Chondrocyte (in vitro differentiated cells): ENCODE data around the gene TCF7L2. TPM values are rescaled to one million over a fixed set of nuclear protein-coding genes. Genes with fewer than 3 reads are reported as not detected.
"Not testable (repeated sequence)": the region's sequence is repeated elsewhere in the genome, so short reads cannot be mapped to it uniquely, and the experiment has no call there.

Source experiments
- DNase-seq: peaks from one replicate; pipeline ENCODE4 v3.0.0; 2021; ENCODE audit warnings: mixed read lengths, low spot score
- H3K27ac Mint-ChIP-seq: one replicate; pipeline ENCODE4 v1.8.0; 2021; ENCODE audit warnings: mild to moderate bottlenecking, moderate library complexity, mixed read lengths; ENCODE audit not compliant: unreplicated experiment
- H3K27me3 Mint-ChIP-seq: 2 replicates; pipeline ENCODE4 v1.8.0; 2021; ENCODE audit warnings: low read depth, mixed read lengths
- H3K36me3 Mint-ChIP-seq: 2 replicates; pipeline ENCODE4 v1.8.0; 2021; ENCODE audit warnings: low read depth, mixed read lengths
- H3K4me1 Mint-ChIP-seq: 2 replicates; pipeline ENCODE4 v1.8.0; 2021; ENCODE audit warnings: low read depth, mild to moderate bottlenecking, mixed read lengths
- H3K4me3 Mint-ChIP-seq: one replicate; pipeline ENCODE4 v1.8.0; 2021; ENCODE audit warnings: mild to moderate bottlenecking, moderate library complexity, mixed read lengths; ENCODE audit not compliant: unreplicated experiment
- H3K9me3 Mint-ChIP-seq: 2 replicates; pipeline ENCODE4 v1.8.0; 2021; ENCODE audit warnings: low read depth, mixed read lengths
- CTCF ChIP-seq: fragments of 200-600 bp; sonication (generic); IDR thresholded peaks from 2 replicates; pipeline ENCODE4 v1.5.0; 2021; ENCODE audit warnings: antibody characterized with exemption, mild to moderate bottlenecking, moderate library complexity
- total RNA-seq: library from RNA; stranded (reverse); gene quantifications from 3 replicates; pipeline ENCODE4 v1.2.1, GENCODE V29; 2021

Gene TCF7L2
- total RNA-seq, 1 donor from 2014 or later: 30.9 TPM

- Mint-ChIP-seq H3K9me3 (no peaks in the 10 kb centered on the region), H3K27ac (no peak overlapping the region), H3K36me3 (peaks cover 5% of the 10 kb centered on the region), H3K27me3 (no peaks in the 10 kb centered on the region), H3K4me1 (peaks cover 48% of the 10 kb centered on the region), H3K4me3 (no peak overlapping the region)
- DNase-seq: no peak
- no peak for TF ChIP-seq CTCF
Measured at GRCh38 chr10:113104047-113104446, 154.0 kb downstream of the TCF7L2 start.

- H3K27me3 Mint-ChIP-seq: no peaks in the 10 kb centered on the region
- no peaks in the 10 kb centered on the region for H3K9me3 Mint-ChIP-seq
- no peak for DNase-seq
- peaks cover 2% of the 10 kb centered on the region for H3K36me3 Mint-ChIP-seq
- peaks cover 42% of the 10 kb centered on the region for H3K4me1 Mint-ChIP-seq
- H3K27ac Mint-ChIP-seq: no peak overlapping the region
- no peak overlapping the region for H3K4me3 Mint-ChIP-seq
- TF ChIP-seq CTCF: peak; percentile 75
Measured at GRCh38 chr10:113108194-113108835, 158.3 kb downstream of the TCF7L2 start.

GRCh38 chr10:113108948-113109347 lies 158.9 kb downstream of the TCF7L2 start:
- H3K4me1 Mint-ChIP-seq: peaks cover 35% of the 10 kb centered on the region
- DNase-seq: no peak
- H3K27me3 Mint-ChIP-seq: no peaks in the 10 kb centered on the region
- H3K4me3 Mint-ChIP-seq: no peak overlapping the region
- H3K36me3 Mint-ChIP-seq: peaks cover 2% of the 10 kb centered on the region
- H3K9me3 Mint-ChIP-seq: no peaks in the 10 kb centered on the region
- TF ChIP-seq CTCF: no peak
- H3K27ac Mint-ChIP-seq: no peak overlapping the region

- H3K36me3 Mint-ChIP-seq, H3K27ac Mint-ChIP-seq, DNase-seq, H3K27me3 Mint-ChIP-seq, H3K4me3 Mint-ChIP-seq, H3K9me3 Mint-ChIP-seq: not testable (repeated sequence)
- TF ChIP-seq CTCF: peak; percentile 17
- peaks cover 33% of the 10 kb centered on the region for H3K4me1 Mint-ChIP-seq
Measured at GRCh38 chr10:113109482-113109881, 159.4 kb downstream of the TCF7L2 start.

- no peaks in the 10 kb centered on the region for H3K9me3 Mint-ChIP-seq
- DNase-seq: no peak
- H3K36me3 Mint-ChIP-seq: peaks cover 2% of the 10 kb centered on the region
- no peak overlapping the region for H3K4me3 Mint-ChIP-seq
- no peaks in the 10 kb centered on the region for H3K27me3 Mint-ChIP-seq
- TF ChIP-seq CTCF: no peak
- no peak overlapping the region for H3K27ac Mint-ChIP-seq
- peaks cover 18% of the 10 kb centered on the region for H3K4me1 Mint-ChIP-seq
Measured at GRCh38 chr10:113111260-113111659, 161.2 kb downstream of the TCF7L2 start.
